SH-SY5Y (cell line): Measurements from ENCODE around the gene PHLPP1.

ENCODE experiments used
- GATA2 ChIP-seq: IDR thresholded peaks from 2 replicates; pipeline ENCODE4 v1.6.1; 2011; ENCODE audit warnings: mild to moderate bottlenecking, low read depth, low read length
- GATA3 ChIP-seq: IDR thresholded peaks from 2 replicates; pipeline ENCODE4 v1.6.1; 2011; ENCODE audit warnings: low read depth, mild to moderate bottlenecking, low read length, moderate library complexity

- TF ChIP-seq GATA2 (no peak), GATA3 (no peak)
Observed at GRCh38 chr18:62690236-62690815, 25.0 kb upstream of the PHLPP1 start.
